ENCODE data around the gene PHC2. TPM values are rescaled to one million over a fixed set of nuclear protein-coding genes. Genes with fewer than 3 reads are reported as not detected.

Gene PHC2
- total and polyA plus RNA-seq, 3 donors from 2014 or later: 121 to 178 (median 130) TPM

DNA sequence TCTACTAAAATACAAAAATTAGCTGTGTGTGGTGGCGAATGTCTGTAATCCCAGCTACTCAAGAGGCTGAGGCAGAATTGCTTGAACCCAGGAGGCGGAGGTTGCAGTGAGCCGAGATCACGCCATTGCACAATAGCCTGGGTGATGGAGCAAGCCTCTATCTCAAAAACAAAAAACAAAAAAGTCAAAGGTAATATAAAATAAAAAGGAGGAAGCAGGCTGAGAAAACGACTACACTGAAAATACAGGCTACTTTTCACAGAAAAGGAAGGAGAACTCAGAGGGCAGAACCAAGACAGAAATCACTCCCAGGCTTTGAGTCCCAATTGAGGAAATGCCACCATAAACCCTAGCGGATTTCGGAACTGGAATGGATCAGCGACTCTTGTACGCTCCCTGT is 104.1 kb downstream of the PHC2 start:
- intact Hi-C loops (cut with DNase I; ENCODE audit: low total_unique reads): no loop called here
- TF ChIP-seq CTCF (IDR thresholded peaks at IDR 0.05) (no peak), POLR2A (IDR thresholded peaks at IDR 0.05) (no peak)
- H3K4me3 ChIP-seq: no peak overlapping the region
- H3K36me3 ChIP-seq (ENCODE audit: low read depth, missing control alignments): no peaks in the 10 kb centered on the region
- H3K27ac ChIP-seq: no peak overlapping the region
- DNase-seq: no peak
- H3K27me3 ChIP-seq: no peaks in the 10 kb centered on the region
- no peaks in the 10 kb centered on the region for H3K9me3 ChIP-seq
- WGBS, 2 donors: 89 to 90% methylated on average over 9 of the region's 9 CpGs
- H3K4me1 ChIP-seq: peaks cover 10% of the 10 kb centered on the region

DNA sequence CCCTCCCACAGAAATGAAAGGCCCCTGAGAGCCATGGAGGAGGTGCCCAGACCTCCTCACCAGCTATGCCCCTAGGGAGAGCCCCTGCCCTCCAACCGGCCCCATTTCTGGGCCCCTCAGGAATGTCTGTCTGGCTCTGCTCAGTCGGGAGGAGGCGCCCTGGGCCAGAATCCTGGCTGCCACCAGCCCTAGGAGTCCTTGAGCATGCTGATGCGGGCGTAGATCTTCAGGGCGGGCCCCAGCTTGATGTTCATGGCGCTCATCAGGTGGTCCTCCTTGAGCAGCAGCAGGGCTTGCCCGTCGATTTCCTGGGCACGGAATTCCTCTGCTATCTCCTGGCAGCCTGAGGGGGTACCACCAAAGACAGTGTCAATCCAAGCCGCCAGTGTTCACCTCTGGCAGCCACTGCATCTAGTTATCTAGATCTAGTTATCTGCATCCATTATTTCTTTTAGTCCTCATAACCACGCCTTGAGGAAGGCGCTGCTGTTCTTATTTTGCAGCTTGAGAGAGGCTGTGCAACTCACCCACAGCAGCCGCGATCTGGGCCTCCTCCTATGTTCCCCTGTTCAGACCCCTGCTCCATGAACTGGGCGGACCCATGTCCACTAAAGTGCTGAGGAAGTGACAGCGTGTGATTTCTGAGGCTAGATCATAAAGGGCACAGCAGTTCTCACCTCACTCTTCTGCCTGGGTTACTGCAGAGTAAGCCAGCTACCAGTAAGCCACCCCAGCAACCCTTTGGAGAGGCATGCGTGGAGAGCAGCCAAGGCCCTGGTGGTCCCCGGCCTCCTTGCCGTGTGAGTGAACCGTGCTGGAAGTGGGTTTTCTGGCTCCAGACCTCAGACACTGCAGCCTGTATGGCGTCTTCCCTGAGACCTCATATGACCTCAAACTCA is 106.0 kb downstream of the PHC2 start:
- Histone ChIP-seq H3K27ac (peak overlapping the region in 1 of 2 donors; percentile 2), H3K4me1 (peaks cover 7% of the 10 kb centered on the region), H3K36me3 (ENCODE audit: low read depth, missing control alignments) (no peaks in the 10 kb centered on the region), H3K9me3 (no peaks in the 10 kb centered on the region), H3K27me3 (no peaks in the 10 kb centered on the region), H3K4me3 (no peak overlapping the region)
- no peak for TF ChIP-seq POLR2A (IDR thresholded peaks at IDR 0.05)
- TF ChIP-seq CTCF (IDR thresholded peaks at IDR 0.05): no peak
- 52 to 65% methylated on average over 15 to 22 of the region's 22 CpGs for WGBS, 2 donors
- DNase-seq: no peak
- intact Hi-C loops (cut with DNase I; ENCODE audit: low total_unique reads): no loop called here

DNA sequence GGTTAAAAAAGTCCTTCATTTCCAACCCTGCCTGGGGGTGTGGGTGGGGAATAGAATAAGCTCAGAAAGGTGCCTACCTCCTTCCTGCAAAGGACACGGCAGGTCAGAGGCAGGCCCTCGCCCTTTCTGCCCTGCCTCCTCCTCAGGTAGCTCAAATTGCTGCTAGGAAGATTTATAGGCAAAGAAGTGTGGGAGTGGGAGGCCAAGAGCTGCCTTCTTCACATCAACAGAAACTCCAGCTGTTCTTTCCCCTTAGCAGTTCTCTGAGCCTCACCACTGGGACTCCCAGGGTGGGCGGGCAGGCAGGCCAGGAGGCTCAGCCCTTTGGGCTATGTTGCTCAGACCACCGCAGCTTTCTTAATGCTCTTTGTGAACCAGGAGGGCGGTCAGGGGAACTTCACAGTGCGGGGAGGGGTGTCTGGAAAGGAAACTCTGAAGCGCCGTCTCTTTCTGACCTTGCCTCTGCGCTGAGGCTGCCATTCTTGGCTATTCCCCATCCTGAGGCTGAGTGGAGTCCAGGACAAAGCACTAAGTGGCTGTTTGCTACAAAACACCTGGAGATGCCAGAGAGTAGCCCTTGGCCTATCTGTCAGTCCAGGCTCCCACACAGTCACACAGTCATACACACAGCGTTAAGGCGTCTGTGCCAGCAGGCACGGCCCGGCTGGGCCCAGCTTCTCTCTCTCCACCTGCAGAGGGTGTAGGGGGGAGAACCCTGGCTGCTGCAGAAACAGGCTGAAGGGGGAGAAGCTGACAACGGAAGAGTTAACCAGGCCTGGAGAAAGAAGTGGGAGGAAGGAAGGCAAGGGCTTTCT is 107.0 kb downstream of the PHC2 start:
- no peak for TF ChIP-seq CTCF (IDR thresholded peaks at IDR 0.05)
- no peak for TF ChIP-seq POLR2A (IDR thresholded peaks at IDR 0.05)
- Histone ChIP-seq H3K9me3 (no peaks in the 10 kb centered on the region), H3K27me3 (no peaks in the 10 kb centered on the region), H3K27ac (peak overlapping the region in 1 of 2 donors; percentile 2), H3K4me1 (peaks cover 7% of the 10 kb centered on the region), H3K4me3 (no peak overlapping the region), H3K36me3 (ENCODE audit: low read depth, missing control alignments) (no peaks in the 10 kb centered on the region)
- intact Hi-C loops (cut with DNase I; ENCODE audit: low total_unique reads): no loop called here
- no peak for DNase-seq
- 59 to 73% methylated on average over 11 to 14 of the region's 14 CpGs for WGBS, 2 donors

GRCh38 chr1:33322870-33323585 is 107.9 kb downstream of the PHC2 start:
- no peaks in the 10 kb centered on the region for H3K9me3 ChIP-seq
- no peak for DNase-seq
- no peaks in the 10 kb centered on the region for H3K36me3 ChIP-seq (ENCODE audit: low read depth, missing control alignments)
- intact Hi-C loops (cut with DNase I; ENCODE audit: low total_unique reads): no loop called here
- TF ChIP-seq POLR2A (IDR thresholded peaks at IDR 0.05) (no peak), CTCF (IDR thresholded peaks at IDR 0.05) (no peak)
- no peak overlapping the region for H3K4me3 ChIP-seq
- no peak overlapping the region for H3K27ac ChIP-seq
- peaks cover 7% of the 10 kb centered on the region for H3K4me1 ChIP-seq
- WGBS, 2 donors: 64 to 79% methylated on average over 7 to 10 of the region's 10 CpGs
- H3K27me3 ChIP-seq: no peaks in the 10 kb centered on the region
